HPDE6-E6E7 (cell line): ENCODE data around the gene OR10H1.
"Not testable (repeated sequence)": the region's sequence is repeated elsewhere in the genome, so short reads cannot be mapped to it uniquely, and the experiment has no call there.

Source experiments
- DNase-seq: peaks from one replicate; pipeline ENCODE4 v3.0.0; 2011; ENCODE audit warnings: missing footprints; ENCODE audit errors: extremely low spot score

The OR10H1 gene

GRCh38 chr19:15828611-15829305 is 13.3 kb upstream of the OR10H1 start:
- DNase-seq: not testable (repeated sequence)

DNA sequence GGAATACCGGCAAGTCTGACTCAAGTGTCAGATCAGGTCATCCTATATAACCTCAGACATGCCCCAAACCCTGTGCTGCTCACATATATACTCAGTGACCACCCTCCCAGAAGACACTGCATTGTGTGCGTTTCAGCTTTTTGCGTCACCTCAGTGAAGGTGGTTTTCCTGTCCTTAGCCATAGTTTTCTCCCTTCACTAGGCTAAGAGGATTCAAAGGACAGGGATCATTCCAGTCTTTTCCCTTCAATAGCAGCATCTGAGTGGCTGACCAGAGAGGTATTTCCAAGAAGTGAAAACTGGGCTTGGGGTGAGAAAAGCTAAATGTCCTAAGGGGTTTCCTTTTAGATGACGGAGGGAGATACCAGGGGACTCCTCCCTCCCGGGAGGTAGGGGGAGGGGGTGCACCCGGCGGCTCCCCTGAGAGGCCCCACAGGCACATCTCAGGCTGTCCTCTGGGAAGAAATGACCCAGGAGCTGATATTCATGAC is 12.7 kb upstream of the OR10H1 start:
- no peak for DNase-seq

GRCh38 chr19:15825753-15826152 is 10.3 kb upstream of the OR10H1 start:
- no peak for DNase-seq

GRCh38 chr19:15820646-15821045 is 5.2 kb upstream of the OR10H1 start:
- no peak for DNase-seq

DNA sequence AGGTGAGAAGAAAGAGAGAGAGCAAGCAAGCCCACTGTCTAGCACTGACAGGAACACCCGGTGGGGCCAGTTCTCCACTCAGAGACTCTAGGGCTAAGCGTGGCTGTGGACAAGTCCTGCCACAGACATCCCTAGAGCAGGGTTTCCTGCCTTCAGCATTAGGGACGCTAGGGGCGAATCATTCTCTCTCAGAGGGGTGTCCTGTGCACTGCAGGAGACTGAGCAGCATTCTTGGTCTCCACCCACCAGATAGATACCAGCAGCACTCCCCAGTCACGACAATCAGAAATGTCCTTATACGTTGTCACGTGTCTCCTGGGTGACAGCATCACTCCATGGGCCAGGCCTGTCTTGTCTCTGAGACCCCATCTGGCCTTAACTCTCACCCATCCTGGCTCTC is 1.5 kb downstream of the OR10H1 start:
- no peak for DNase-seq

GRCh38 chr19:15812060-15812722 is 3.3 kb downstream of the OR10H1 start:
- peak; percentile 58 for DNase-seq

DNA sequence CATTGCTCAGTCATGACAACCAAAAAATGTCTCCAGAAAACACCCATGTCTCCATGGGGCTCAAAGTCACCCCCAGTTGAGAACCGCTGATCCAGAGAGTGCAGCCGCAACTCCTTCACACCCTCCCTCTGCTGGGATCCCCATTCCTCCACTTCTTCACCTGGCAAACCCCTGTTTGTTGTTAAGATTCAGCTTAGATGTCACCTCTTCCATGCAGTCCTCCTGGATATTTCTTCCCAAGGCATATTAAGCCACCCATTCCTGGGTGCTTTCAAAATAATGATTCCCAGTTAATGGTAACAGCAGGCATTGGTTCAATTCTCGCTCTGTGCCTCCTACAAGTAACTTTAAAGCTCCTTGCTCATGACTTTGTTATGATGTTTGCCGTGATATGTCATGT is 4.0 kb downstream of the OR10H1 start:
- DNase-seq: no peak

DNA sequence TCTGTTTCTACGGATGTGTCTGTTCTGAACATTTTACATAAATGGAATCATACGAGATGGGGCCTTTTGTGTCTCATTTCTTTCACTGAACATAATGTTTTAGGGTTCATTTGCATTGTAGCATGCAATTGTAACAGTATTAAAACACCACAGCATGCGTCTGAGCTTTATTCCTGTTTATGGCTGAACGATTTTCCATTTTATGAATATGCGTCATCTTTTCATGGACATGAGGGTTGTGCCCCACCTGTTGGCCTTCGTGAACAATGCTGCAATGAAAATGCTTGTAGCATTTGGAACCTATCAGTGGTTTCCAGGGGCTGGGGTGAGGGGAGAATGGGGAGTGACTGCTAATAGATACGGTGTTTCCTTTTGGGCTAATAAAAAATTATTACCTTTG is 5.1 kb downstream of the OR10H1 start:
- no peak for DNase-seq

DNA sequence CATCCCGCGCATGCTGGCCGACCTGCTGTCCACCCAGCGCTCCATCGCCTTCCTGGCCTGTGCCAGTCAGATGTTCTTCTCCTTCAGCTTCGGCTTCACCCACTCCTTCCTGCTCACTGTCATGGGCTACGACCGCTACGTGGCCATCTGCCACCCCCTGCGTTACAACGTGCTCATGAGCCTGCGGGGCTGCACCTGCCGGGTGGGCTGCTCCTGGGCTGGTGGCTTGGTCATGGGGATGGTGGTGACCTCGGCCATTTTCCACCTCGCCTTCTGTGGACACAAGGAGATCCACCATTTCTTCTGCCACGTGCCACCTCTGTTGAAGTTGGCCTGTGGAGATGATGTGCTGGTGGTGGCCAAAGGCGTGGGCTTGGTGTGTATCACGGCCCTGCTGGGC is 21.2 kb downstream of the OR10H1 start:
- DNase-seq: not testable (repeated sequence)

DNA sequence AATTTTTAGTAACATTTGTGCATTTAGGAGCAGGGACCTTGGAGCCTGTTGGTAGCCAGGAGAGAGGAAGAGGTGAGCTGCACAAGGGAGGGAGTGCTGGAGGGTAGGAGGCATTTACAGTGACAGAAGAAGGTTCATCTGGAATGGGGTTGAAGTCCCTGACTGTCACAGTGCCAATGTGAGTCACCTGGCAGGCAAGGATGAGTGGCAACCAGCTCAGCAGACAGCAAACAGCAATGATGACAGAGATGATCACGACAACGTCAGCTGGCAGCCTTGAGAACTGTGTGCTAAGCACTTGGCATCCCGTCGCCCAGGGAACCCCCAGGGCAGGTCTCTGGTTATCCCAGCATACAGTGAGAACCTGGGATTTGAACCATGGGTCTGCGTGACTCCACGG is 25.4 kb downstream of the OR10H1 start:
- no peak for DNase-seq

DNA sequence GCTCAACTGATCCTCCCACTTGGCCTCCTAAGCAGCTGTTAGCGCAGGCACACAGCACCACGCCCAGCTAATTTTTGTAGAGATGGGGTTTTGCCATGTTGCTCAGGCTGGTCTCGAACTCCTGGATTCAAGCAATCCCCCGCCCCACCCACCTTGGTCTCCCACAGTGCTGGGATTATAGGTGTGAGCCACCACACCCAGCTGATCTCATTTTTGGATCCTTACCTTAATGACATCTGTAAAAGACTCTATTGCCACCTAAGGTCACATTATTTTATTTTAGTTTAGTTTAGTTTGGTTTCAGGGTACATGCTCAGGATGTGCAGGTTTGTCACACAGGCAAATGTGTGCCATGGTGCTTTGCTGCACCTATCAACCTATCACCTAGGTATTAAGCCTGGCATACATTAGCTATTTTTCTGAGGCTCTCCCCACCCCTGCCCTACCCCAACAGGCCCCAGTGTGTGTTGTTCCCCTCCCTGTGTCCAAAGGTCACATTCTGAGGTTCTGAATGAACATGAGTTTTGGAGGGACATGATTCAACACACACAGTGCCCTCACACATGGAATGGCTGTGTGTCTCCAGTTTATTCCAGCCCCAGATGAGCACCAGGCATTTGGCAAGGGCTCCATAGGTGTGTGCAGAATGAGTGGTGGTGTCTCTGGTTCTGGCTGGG is 26.7 kb downstream of the OR10H1 start:
- no peak for DNase-seq

DNA sequence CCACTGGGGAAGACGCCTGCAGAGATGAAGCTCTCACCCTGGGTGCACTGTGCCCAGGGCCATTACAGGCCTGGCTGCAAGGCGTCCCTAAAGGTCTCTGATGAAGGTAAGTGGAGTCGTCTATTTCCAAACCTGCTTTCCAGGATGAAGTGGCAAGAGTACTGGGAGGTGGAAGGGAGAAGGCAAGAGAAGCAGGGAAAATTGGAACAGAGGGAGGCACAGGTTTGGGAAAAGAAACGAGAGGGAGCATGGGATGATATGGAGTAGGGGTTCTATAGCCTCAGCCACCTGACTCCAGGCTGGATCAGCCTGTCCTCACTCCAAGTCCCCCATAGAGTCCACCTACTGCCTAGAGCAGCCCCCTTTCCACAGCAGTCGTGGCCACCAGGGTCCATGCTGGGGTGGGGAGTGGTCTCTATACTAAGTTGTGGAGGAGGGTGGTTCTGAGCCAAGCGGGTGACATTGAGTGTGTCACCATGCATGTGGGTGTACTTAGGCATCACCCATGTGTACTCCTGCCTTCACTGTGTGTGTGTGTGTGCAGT is 27.8 kb downstream of the OR10H1 start, which contains the start of gene OR10H5:
TSS of gene OR10H5 (plus strand) at position 51 of the 545 bp plus-strand sequence. CDS start 6,388 bp downstream, outside the sequence.
- DNase-seq: no peak

- not testable (repeated sequence) for DNase-seq
These were observed 32.6 kb downstream of the OR10H1 start for GRCh38 chr19:15782896-15783295.

- no peak for DNase-seq
These were observed 33.3 kb downstream of the OR10H1 start for GRCh38 chr19:15782211-15782610.

GRCh38 chr19:15781661-15782060 is 33.8 kb downstream of the OR10H1 start:
- DNase-seq: no peak

DNA sequence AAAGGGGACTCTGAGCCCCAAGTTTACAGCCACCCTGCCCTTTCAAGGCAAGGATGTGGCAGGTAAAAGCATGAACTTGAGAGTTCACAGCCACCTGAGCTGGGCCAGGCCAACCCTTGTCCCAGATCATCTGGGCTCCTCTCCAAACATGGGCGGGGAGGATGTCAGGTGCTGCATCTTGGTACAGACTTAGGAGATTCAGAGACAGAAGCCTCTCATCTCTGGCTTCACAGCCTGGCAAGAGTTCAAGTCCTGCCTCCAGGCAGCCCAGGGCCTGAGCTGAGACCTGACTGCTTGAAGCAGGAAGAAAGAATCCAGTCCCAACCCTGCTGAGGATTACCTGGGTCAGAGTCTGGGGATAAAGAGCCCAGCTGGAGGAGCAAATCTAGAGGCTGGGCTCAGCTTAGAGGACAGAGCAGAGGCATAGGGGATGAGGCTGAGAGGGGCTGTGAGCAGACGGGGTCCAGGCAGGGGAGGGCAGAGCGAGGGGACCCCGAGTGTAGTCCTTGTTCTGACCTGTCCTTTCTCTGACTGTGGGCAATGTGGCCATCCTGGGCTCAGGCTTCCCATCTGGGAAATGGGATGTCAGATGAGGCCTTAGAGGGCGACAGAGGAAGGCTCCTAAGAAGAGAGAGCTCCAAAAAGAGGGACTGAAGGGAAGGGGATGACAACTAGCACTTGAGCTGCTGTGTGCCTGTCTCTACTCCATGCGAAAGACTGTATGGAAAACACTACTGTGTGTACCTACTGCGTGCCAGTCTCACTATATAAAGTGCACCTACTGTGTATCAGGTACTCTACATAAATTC is 34.6 kb downstream of the OR10H1 start:
- no peak for DNase-seq

DNA sequence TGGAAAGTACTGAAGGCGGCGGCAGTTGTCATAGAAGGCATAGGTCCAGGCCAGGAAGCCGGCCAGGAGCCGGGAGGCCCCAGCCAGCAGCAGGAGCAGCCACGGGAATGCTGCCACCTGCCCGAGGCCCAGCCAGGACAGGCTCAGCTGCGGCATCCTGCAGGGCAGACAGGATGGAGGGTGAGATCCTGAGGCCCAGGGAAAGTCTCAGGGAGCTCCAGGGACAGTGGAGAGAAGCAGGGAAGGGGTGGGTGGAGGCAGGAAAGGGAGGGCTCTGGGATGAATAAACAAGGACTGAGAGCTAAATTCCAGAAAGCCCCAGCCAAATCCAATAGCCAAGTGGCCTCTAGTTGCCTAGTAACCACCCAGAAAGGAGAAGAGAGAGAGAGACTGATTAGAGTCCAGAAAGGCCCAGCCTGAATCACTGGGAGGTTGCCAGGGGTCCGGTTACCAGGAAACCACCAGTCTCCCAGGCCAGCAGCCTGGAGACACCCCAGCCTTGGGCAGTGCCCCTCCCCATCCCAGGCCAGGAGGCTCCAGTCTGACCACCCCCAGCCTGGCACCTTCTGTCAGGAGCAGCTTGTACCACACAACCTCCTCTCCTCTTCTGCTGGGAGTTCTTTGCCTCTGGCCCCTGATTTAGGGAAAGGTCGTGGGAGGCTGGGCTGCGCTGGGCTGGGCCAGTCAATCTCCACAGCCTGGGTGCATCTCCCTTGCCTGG is 35.5 kb downstream of the OR10H1 start:
- DNase-seq: no peak

GRCh38 chr19:15776991-15777970 is 38.2 kb downstream of the OR10H1 start:
- no peak for DNase-seq

- DNase-seq: no peak
These were observed 39.2 kb downstream of the OR10H1 start for GRCh38 chr19:15776264-15776663.

DNA sequence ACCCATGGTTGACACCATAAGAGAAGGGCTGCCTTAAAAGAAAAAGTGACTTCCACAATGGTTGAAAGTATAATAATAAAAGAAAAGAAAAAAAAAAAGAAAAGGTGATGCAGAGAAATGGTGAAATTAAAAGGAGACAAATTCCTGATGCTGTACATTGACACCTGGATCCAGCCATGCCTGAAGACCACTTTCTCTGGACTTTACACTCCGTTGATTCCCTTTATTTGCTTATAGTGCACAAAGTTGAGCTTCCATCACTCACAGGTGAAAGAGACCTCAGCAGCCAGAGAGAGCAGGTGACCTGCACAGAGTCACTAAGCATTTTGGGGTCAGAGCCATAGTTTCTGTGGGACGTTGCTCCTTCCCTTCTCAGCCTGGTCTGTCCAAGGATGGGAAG is 40.2 kb downstream of the OR10H1 start:
- DNase-seq: no peak
